Islet precursor cell (in vitro differentiated cells): ENCODE measurements around the gene ZNF845.
"Not testable (repeated sequence)": the region's sequence is repeated elsewhere in the genome, so short reads cannot be mapped to it uniquely, and the experiment has no call there.

ENCODE experiments used
- DNase-seq: peaks from one replicate; pipeline ENCODE4 v3.0.0-alpha.2; 2018

The ZNF845 gene

DNA sequence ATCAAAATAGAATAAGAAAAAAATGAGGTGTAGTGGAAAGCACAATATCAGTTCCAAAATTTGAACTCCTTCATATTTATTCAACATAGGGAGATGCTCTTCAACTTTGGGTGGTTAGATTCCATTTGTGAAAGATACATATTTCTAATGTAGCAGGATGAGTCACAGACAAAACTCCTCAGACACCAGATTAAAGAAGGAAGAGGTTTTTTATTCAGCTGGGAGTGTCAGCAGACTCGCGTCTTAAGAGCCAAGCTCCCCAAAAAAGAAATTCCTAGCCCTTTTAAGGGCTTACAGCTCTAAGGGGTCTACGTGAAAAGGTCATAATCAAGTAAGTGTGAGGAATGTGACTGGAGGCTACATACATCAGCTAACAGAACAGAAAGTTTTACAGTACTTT lies 54.6 kb downstream of the ZNF845 start:
- no peak for DNase-seq

DNA sequence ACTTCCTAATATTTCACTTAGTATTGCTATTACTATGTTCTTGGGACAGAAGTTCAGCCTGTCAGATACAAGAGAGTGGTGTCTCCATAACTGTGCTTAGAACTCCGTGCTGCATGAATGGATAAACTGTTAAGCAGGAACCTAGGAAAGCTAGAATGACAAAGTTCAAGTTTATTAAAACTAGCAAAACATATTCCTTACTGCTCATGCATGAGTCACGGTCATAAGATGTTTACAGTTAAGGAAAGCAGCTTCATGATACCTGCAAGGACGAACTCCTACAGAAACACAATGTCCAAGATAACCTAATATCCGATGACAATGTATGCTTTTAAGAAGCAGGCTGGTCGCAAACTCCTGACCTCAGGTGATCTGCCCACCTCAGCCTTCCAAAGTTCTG lies 55.4 kb downstream of the ZNF845 start:
- no peak for DNase-seq

DNA sequence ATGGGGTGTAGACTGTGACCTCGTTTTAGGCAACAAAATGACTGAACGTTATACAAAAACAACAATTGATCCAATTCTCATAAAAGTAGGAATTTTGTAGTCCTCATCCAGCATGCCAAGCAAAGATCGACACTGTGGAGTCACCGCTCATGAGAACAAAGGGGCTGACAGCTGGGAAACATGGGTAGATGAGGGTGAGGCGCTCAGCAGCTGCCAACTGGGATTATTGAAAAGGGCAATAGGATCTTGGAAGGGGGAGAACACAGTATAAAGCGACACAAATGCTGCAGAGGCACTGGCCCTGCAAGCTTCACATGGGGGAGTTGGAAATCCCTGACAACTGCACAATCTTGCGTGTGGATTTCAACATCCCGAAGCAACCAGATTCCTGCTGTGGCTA lies 56.0 kb downstream of the ZNF845 start:
- no peak for DNase-seq

DNA sequence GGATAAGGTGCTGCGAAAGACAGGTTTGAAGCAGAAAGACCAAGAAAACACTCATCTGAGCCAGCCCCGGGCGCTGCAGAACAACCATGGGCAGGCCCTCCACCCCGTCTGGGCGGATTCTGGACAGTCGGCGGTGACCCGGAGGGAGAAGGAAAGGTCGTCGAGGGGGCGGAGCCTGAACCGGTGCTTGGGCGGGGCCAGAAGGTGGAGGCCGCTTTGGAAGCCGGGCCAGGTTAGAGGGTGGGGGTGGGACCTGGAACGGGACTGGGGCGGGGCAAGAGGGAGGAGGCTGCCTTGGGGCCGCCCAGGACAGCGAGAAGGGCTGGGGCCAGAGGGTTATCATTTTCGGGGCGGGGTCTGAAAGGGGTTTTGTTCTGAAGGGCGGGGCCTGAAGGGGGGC lies 56.4 kb downstream of the ZNF845 start:
- DNase-seq, result no peak

DNA sequence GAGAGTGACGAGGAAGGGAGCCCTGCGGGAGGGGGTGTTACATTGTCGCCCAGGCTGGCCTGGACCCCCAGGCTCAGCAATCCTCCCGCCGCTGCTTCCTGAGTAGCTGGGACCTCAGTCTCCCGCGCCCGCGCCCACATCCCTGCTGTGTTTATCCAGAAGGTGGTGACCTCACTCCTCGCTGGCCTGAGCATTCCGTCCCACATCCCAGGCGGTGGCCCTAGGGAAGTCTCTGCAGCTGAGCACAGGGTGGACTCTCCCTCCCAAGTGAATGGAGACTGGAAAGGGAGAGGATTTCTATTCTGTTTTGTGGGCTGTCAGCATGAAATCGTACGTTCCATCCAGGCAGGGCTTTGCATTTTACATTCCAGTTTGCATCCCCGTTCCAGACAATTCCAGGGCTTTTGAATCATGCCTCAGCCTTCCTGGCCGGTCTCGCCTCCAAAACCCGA lies 61.0 kb downstream of the ZNF845 start:
- DNase-seq, result peak; percentile 91

DNA sequence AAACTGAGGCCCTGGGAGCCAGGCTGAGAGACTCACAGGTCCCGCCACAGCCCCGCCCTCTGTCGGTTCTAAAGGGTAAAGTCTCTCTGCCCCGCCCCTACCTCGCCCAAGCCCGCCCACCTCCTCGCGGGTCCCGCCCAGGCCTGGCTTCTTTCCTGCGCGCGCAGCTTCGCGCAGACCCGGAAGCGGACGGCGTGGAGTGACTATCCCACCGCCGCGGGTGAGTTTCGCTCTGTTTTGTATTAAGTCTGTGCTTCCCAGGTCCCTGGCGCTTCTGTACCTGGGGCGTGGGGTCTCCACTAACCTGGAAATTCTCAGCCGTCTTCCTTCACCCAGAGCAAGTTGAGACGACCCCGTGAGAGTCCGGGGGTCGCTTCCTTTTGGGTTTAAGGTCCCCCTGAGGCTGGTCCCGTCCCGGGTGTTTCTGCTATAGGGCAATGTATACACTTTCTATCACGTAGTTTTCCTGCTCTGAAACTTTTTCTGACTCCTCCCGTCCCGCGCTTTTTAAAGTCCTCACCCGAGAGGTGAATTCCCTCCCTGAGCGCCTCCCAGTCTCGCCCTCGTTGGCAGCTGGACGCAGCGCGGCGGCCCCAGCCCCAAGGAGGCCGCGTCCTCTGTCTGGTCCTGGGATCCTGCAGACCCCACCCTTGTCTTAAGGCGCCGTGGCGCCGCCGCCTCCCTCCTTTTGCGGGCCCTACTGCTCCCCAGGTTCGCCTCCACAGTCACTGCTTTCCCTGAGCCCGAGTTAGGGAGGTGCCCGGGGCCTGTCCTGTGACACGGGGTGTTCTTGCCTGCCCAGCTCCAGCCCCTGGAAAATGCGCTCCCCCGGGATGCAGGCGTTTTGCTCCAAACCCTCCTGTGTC lies 61.7 kb downstream of the ZNF845 start, which contains the start of gene ZNF765:
Gene ZNF765 (plus strand): TSS at position 176 of the 866 bp plus-strand sequence. CDS start 2,867 bp downstream, outside the sequence.
- DNase-seq, result peak; percentile 97

DNA sequence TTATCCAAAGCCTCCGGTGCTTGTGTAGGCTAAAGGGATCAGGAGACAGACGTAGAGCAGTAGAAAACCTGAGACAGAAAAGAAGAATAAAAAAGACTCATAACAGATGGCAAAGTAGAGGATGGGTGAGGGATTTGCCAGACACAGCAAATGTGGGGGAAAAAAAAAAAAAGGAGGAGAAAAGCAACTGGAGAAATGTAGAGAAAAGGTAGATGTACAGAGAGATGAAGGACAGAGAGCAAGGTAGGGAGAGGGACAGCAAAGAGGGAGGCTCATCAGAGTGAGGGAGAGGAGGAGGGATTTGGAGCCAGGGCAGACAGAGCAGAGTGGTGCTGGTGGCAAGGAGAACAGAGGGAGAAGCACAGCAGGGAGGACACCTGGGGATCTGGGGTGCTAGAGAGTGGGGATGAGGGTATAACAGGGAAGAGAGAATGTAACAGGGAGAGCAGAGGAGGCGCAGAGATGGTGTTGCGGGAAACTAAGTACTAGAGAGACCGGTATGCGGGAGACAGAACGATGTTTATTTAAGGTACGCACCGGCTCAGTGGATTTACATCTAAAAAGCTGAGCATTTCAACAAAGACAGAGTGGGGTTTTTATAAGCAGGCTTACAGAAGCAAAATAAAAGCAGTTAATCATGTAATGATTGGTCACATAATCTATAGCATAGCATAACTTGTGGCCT lies 62.4 kb downstream of the ZNF845 start:
- DNase-seq, result not testable (repeated sequence)

DNA sequence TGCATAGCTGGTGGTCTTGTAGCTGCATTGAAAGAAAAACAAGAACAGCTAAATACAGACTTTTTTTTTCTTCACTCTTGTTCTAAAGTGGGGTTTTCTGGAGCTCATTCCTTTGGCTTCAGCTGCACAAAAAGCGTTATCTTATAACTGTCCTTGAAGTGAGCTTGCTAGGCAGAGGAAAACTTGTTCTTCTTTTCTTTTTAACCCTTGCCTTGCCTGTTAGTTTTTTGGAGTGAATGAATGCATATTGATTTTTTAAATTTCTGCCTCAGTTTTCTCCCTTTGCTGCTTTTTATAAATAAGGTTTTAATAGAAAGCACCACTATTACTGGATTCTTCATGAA lies 62.9 kb downstream of the ZNF845 start:
- no peak for DNase-seq

DNA sequence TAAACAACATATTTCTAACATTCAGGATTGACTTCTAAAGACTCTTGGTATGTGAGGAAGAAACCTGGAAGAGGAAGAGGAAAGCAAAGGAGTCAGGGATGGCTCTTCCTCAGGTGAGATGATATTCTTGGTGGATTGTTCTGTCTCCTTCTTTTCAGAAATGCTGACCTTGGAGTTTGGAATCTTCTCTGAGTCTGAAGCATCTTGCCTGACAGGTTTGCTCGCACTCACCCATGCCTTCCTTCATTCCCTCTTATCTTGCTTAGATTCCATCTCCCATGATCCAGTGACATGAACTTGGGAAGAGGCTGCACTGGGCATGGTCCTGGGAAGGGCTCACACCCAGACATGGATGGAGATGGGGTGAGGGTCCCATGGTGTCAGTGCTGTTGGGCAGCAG lies 64.4 kb downstream of the ZNF845 start:
- not testable (repeated sequence) for DNase-seq
